Measurements from ENCODE around the gene ANTXR2. TPM values are rescaled to one million over a fixed set of nuclear protein-coding genes. Genes with fewer than 3 reads are reported as not detected.
"Not testable (repeated sequence)": the region's sequence is repeated elsewhere in the genome, so short reads cannot be mapped to it uniquely, and the experiment has no call there.

Gene ANTXR2
- total RNA-seq, 1 donor from 2014 or later = 12.6 TPM

DNA sequence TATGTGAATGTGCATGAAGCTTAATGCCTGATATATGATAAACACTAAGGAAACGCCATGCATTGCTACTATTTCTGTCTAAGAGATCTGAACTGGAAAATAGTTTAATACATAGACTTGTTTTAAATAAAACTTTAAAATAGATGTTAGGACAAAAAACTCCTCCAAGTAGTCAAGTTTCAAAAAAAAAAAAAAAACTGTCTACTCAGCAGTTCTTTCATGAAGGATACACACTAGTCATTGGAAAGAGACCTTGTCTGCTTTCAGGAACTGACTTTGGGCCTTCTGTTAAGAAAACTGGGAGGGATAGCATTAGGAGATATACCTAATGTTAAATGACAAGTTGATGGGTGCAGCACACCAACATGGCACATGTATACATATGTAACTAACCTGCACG, 138.4 kb downstream of the ANTXR2 start:
- no peak for DNase-seq (ENCODE audit: low spot score in 2 of 2)
- FAIRE-seq = no peak

DNA sequence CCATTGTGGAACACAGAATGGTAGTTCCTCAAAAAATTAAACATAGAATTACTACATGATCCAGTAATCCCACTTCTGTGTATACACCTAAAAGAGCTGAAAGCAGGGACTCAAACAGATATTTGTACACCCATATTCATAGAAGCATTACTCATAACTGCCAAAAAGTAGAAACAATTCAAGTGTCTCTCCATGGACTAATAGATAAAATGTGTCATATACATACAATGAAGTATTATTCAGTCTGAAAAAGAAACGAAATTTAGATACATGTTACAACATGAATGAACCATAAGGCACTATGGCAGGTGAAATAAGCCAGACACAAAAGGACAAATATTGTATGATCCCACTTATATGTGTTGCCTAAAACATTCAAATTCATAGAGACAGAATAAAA, 145.1 kb downstream of the ANTXR2 start:
- DNase-seq (ENCODE audit: low spot score in 2 of 2) (no peak), FAIRE-seq (no peak)

DNA sequence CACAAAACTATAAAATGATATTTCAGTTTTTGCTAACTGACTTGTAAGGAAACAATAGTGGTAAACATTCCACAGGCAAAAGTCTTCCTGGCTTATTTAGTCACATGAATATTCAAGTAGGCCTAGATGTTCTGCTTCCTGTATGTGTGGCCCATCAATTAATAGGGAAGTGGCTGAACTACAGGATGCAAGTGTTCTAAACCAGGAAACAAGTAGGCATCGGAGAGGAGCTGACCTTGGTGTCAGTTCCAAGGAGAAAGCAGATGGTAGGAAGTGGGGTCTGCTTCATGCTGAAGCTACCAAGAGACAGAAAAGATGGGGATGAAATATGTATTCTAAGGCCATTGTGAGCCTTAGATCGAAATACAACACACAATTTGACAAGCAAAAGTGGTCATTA, 149.7 kb downstream of the ANTXR2 start:
- no peak for DNase-seq (ENCODE audit: low spot score in 2 of 2)
- no peak for FAIRE-seq

DNA sequence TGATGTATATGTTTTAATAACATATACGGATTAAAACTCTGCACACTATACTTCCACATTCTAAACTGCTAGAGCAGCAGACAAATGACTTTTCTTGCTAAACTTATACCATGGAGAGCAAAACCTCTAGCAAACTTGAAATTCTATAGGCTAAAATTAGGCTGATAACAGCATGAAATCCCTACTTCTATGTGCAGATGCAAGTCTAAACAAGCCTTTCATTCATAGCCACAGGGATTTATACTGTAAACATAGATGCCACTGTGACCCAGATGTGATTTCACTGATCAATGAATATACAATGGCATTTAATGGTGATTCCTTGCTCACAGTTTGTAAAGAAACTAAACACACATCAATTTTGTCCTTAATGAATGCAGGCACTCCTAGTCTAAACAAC, 151.0 kb downstream of the ANTXR2 start:
- DNase-seq (ENCODE audit: low spot score in 2 of 2) (no peak), FAIRE-seq (no peak)

DNA sequence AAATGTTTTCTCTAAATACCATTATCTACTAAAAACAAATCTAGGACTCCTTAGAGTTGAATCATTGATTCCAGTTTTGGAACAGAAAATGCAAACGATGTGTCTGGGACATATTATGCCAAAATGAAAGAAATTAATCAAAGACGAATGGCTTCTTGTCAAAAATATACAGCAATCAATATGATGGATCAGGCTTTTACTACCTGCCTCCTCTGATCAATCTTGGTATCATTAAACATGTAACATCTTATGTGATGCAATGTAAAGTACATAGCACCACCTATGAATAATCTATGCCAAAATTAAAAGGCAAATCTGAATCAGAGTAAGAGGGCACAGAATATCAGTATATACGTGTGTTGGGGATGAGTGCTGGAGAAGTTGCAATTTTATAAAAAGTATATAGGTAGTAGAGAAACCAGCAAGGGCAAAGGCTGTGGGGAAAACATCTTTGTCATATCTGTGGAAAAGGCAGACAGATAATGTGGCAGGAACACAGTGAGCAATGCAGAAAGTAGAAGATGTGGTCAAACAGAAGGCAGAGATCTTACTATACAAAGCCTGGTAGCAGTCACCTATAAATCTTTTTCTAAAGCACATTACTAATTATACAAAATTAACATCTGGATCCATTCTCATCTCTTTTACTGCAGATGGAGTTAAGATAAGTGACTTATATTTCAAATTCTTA, 152.7 kb downstream of the ANTXR2 start:
- no peak for DNase-seq (ENCODE audit: low spot score in 2 of 2)
- no peak for FAIRE-seq

DNA sequence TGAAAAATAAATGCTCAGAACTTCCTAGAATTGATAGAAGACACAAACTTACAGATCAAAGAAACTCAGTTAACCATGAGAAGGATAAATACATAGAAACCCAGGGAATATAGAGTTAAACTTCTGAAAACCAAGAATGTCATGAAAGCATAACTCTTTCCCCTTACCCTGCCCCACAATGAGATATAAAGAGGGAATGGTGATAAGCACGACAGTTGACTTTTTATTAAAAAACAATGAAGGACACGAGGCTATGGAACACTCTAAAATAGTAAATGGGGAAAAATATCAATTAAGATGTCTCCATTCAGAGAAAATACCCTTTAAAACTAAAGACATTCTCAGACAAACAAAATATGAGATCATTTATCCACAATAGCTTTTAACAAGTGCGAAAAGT, 154.7 kb downstream of the ANTXR2 start:
- no peak for DNase-seq (ENCODE audit: low spot score in 2 of 2)
- no peak for FAIRE-seq

DNA sequence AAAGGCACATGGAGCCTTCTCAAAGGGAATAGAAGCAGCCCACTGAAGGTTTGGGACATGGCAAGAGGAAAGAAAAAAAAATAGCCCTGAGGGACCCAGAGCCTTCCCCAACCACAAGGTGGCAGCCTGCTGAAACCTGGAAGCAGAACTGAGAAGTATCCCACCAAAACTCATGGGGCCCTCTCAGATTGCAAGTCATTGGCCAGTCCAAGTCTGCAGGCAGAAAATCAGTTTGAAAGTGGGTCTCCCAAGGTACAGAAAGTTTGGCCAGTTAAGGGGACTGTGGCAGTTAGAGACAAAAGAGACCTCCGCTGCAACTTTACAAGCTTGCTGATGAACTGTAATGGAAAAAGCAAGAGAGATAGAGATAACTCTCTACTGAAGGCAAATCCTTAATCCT, 155.8 kb downstream of the ANTXR2 start:
- DNase-seq (ENCODE audit: low spot score in 2 of 2) = no peak
- no peak for FAIRE-seq

DNA sequence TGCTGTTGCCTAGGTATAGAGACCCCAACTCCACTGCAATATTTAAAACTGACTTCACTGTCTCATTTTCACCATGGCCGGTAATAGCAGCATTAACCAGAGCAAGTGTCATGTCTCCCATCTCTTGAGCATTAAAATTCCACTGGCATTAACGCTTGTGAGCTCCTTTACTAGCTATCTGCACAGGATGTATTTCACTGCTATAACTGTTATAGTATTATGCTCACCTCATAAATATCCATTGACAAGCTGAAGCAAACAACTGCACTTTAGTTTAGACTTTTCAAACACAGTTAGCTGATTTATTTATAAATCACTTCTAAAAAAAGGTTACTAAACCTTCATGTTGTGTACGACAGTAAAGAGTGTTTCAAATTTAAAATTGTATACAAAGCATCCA, 157.8 kb downstream of the ANTXR2 start:
- FAIRE-seq (no peak), DNase-seq (ENCODE audit: low spot score in 2 of 2) (no peak)

DNA sequence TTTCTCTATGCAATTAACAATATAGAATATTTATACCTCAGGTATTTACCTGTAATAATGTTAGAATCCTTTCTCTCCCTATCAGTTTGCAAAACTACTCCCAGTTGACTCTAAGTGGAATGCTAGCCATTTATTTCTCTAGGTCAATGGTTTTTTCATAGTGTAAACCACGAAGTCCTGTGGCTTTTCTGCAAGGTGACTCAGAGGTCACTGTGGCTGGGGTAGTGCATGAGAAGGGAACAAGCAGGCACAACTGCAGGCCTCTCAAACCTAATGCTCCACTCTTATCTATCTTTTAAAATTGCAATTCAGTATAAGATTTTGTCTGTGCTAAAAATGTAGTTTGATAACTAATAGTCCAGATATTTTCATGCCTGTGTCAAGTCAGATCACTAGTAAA, 159.4 kb downstream of the ANTXR2 start:
- FAIRE-seq = no peak
- DNase-seq (ENCODE audit: low spot score in 2 of 2) = no peak

DNA sequence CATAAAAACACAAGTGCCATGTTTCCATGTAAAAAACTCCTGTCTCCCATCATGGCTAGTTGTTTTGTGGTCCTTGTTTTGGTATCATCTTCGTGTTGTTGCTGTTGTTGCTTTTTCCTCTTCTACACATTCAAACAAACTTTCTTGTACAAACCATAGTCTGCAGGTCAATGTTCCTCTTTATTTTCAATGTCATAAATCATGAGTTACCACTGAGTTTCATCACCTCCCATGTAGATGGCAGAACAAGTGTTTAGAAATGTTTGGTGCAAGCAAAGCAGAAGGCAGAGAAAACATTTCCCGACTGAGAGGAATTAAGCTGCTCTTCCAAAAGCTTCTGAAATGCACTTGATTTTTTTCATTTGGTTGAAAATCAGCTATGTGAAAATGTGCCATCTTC, 166.0 kb downstream of the ANTXR2 start:
- FAIRE-seq (no peak), DNase-seq (ENCODE audit: low spot score in 2 of 2) (no peak)

DNA sequence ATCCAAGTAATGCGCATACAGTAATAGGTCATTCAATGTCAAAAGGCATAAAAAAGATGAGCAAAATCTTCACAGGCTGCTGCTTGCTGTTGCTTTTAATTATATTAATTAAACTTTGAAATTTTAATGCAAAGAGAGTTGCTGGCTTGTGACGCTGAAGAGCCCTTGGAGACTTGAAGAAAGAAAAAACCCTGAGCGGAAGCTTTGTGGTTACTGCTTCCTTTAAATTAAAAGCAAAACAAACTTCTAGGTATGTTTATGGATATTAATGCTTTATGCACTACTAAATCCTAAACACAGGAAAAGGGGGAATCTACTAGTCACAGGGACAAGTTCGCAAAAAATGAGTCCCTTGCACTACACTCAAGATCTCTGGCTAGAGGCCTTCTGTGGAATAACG, 166.7 kb downstream of the ANTXR2 start:
- no peak for FAIRE-seq
- DNase-seq (ENCODE audit: low spot score in 2 of 2) = no peak

DNA sequence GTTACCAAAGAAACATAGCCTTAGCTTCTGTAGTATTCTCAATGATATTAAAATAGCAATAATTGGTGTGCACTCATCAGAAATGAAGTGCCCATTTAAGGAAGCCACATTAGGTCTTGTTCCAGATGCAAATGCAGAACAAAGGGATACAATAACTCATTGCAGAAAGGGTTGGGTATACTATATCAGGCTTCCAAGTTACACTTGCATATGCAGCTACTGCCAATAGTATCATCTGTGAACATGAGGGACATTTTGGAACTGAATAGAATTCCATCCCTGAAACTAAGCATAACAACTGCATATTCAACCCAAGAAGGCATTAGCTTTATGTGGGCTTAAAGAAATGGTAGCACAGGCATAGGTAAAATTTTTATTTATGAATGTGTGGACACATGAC, 167.8 kb downstream of the ANTXR2 start:
- FAIRE-seq (no peak), DNase-seq (ENCODE audit: low spot score in 2 of 2) (no peak)

DNA sequence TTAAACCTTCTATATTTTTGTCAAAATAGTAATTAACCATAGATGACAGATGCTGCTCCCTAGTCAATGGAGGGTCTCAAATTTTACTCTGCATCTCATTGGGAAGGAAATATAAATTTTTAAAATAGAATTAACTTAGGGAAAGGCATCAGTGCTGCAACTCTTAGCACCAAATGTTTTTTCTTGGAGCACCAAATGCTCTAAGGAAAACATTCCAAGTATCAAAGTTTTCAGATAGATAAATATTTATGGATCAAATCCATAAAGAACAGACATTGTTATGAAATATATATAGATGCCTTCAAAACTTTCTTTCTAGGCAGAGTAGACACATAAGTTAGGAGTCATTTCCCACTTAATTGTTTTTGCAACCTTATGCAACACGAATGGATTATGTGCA, 168.7 kb downstream of the ANTXR2 start:
- DNase-seq (ENCODE audit: low spot score in 2 of 2) = no peak
- no peak for FAIRE-seq

DNA sequence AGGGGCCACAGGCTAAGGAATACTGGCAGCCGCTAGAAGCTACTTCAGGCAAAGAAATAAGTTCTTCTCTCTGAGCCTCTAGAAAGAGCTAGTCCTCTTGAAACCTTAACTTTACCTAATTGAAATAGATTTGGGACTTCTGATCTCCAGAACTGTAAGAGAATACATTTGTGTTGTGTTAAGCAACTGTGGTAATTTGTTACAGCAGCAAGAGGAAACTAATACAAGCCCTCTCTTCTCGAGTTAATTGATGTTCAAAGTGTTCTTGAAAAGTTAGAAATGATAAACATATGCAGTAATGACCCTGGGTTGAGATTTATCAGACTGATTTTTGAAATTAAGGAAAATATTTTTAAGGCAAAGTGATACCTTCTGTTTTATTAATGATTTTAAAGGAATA, 172.8 kb downstream of the ANTXR2 start:
- DNase-seq (ENCODE audit: low spot score in 2 of 2) (no peak), FAIRE-seq (no peak)

DNA sequence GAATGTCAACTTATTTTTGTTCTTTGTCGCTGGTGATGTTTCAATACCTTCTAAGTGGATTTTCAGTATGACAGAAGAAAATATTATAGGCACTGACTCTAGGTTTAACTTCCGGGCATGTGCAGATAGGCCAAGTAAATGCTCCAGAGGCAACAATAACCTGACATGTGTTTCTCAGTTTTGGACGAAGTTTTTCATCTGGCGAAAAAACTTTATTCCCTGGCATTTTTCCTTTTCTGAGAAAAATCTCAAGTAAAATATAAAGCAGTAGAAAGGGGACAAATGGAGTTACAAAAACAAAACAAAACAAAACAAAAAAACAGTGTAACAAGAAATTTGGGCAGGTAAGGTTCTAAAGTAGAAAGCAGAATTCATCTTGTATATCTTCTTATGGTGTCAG, 173.5 kb downstream of the ANTXR2 start:
- no peak for FAIRE-seq

DNA sequence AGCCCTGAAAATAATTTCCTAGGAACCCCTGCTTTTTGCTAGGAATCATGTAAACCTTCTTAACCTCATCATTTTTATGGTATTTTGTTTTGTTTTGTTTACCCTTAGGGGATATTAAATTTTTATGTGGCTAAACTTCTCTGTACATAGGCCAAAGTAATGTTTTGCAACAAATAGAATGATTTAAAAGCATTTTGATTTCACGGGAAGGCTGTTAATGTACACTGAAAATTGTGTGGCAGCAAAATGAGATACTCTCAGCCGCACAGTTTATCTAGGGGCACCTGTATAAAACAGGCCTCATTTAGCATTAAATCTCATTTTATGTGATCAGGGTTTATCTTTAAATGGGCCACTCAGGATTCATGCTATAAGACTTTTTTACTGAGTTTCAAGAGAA, 175.0 kb downstream of the ANTXR2 start:
- DNase-seq (ENCODE audit: low spot score in 2 of 2) (no peak), FAIRE-seq (no peak)

More for the DNA sequence above, 173.5 kb downstream of the ANTXR2 start:
- DNase-seq (ENCODE audit: low spot score in 2 of 2) = no peak

DNA sequence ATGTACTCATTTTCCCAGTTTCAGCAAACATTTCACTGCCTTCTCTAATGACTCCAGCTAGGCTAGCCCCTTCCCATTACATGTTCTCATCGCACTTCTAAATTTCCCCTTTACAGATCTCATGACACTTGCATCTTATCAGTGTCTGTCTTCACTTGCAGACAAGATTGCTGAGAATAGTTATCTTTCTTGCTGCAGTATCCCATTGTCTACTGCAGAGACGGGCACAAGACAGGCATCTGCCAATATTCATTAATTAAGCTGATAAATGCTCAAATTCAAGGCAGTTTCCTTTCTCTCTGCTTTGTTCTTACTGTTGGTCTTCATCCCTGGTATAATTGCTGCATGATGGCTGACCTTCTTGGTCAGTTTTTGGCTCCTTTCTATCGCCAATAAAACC, 175.9 kb downstream of the ANTXR2 start:
- FAIRE-seq (no peak), DNase-seq (ENCODE audit: low spot score in 2 of 2) (no peak)

DNA sequence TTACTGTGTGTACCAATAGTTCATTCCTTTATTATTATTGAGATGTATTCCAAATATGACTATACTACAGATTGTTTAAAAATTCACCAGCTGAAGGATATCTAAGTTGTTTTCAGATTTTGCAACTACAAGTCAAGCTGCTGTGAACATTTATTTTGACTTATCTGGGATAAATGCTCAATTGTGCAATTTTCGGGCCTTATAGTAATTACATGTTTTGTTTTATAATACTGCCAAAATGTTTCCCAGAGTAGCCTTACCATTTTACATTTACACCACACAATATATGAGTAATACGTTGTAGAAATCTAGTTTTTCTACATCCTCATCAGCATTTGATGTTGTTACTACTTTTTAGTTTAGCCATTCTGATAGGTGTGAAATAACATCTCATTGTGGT, 179.6 kb downstream of the ANTXR2 start:
- DNase-seq (ENCODE audit: low spot score in 2 of 2) (no peak), FAIRE-seq (no peak)

DNA sequence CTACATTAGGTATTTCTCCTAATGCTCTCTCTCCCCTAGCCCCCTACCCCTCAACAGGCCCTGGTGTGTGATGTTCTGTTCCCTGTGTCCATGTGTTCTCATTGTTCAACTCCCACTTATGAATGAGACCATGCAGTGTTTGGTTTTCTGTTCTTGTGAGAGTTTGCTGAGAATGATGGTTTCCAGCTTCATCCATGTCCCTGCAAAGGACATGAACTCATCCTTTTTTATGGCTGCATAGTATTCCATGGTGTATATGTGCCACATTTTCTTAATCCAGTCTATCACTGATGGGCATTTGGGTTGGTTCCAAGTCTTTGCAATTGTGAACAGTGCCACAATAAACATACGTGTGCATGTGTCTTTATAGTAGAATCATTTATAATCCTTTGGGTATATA, 184.0 kb downstream of the ANTXR2 start:
- not testable (repeated sequence) for FAIRE-seq; DNase-seq (ENCODE audit: low spot score in 2 of 2)

DNA sequence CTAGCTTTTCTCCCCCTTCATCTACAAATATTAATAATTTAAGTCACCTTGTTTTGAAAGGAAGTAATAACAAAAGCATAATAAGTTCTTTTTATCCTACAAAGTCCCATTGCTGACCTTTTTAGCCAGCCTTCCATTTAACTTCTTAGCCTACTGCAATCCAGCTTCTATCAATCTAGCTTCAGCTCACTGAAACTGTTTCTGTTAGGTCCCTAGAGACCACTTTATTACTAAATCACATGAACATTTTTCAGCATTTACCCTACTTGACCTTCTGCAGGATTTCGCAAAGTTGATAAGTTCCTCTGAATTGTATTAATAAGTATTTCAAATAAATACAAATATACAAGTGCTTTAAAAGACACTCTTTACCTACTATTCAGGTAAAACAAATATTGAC, 186.5 kb downstream of the ANTXR2 start:
- FAIRE-seq (no peak), DNase-seq (ENCODE audit: low spot score in 2 of 2) (no peak)

DNA sequence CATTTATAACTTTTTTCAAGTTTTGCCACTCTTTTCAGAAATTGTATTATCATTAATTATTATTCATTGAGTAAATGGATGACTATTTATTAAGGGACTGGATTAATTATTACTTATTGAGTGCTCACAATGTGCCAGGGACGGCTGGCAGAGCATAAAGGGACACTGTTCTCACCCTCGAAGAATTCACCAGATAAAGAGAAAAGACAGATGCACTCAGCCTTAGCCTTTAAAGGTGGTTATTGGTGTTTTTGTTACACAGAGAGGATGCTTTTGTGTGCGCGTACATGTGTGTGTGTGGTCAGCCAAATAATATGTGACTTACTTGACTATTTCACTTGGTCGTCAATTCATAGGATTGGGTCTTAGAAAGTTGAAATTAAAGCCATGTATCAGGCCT, 187.0 kb downstream of the ANTXR2 start:
- no peak for FAIRE-seq
- no peak for DNase-seq (ENCODE audit: low spot score in 2 of 2)

DNA sequence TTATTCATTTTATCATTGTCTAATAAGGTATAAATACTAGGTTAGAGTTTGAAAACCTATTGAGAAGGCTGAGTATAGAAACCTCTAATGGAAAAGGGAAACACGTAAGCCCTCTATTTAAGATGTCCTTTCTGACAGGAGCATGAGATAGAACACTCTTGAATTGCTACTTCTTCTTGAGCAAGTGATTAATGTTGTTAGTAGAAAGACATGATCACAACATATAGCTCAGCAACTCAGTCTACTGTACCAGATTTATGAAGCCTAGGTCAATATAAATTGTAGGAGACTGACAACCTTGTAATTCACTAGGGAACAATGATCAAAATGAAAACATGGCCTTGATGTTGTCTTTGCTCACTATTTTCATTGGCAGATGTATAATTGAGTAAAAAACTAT, 189.7 kb downstream of the ANTXR2 start:
- DNase-seq (ENCODE audit: low spot score in 2 of 2) (no peak), FAIRE-seq (no peak)

DNA sequence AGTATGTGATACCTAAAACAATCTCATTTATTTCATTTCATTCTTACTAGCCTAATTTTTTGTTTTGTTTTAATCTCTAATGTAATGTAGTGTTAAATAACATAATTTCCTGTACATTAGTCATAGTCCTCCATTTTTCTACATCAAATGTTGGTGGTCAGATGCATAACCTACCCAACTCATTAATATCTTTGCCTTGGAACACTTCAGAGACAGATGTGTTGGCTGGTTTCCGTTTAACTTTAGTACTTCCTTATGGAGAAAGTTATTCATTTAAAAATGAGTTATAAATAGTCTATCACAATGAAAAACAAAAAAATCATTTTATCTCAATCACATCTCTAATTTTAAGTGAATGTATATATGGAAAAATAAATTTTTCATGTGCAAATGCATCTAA, 190.2 kb downstream of the ANTXR2 start:
- DNase-seq (ENCODE audit: low spot score in 2 of 2) (no peak), FAIRE-seq (no peak)

Data from frontal cortex (tissue), 4 donors.